Measurements from ENCODE around the gene FBN2.

DNA sequence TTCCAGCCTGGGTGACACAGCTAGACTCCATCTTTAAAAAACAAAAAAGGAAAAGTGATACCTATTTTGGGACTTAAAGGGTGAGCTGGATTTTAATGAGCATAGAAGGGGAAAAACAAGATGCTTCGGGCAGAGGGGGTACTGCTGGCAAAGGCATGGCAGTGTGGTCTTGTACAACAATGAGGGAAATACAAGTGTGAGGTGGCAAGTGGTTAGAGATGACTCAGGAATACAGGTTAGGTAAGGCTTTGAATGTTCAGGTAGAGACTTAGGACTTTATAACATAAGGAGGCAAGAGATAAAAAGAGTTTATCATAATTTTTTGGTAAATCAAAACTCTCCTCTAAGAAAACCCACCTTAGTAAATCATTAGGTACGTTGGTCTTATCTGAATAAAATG is 132.9 kb downstream of the FBN2 start:
- TF ChIP-seq, protein P1, sequence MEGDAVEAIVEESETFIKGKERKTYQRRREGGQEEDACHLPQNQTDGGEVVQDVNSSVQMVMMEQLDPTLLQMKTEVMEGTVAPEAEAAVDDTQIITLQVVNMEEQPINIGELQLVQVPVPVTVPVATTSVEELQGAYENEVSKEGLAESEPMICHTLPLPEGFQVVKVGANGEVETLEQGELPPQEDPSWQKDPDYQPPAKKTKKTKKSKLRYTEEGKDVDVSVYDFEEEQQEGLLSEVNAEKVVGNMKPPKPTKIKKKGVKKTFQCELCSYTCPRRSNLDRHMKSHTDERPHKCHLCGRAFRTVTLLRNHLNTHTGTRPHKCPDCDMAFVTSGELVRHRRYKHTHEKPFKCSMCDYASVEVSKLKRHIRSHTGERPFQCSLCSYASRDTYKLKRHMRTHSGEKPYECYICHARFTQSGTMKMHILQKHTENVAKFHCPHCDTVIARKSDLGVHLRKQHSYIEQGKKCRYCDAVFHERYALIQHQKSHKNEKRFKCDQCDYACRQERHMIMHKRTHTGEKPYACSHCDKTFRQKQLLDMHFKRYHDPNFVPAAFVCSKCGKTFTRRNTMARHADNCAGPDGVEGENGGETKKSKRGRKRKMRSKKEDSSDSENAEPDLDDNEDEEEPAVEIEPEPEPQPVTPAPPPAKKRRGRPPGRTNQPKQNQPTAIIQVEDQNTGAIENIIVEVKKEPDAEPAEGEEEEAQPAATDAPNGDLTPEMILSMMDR (conservative IDR thresholded peaks at IDR 0.05; ENCODE audit: low read depth, low read length) = no peak
- TF ChIP-seq EZH2 (IDR thresholded peaks at IDR 0.05; ENCODE audit: borderline replicate concordance, low read depth, low read length, poor library complexity, severe bottlenecking) = no peak

Data from A673 (cell line).